ENCODE results near the gene SIRT2. TPM values are rescaled to one million over a fixed set of nuclear protein-coding genes. Genes with fewer than 3 reads are reported as not detected.

Gene SIRT2
- total and polyA plus RNA-seq, 2 experiments from 2014 or later, result 41.3 to 64.4 TPM

GRCh38 chr19:38880076-38880881 lies 19.1 kb downstream of the SIRT2 start:
- in situ Hi-C loops (cut with MboI), result no loop called here
- H3K4me3 ChIP-seq, result no peak overlapping the region
- H3K9ac ChIP-seq, result no peak overlapping the region
- no peaks in the 10 kb centered on the region for H3K27me3 ChIP-seq (replicated peaks; ENCODE audit: insufficient read depth)
- no peak overlapping the region for H3K4me2 ChIP-seq (ENCODE audit: unreplicated experiment)
- H3K27ac ChIP-seq, result no peak overlapping the region
- H2AFZ ChIP-seq, result no peak overlapping the region
- 89 to 93% methylated on average over 17 to 19 of the region's 19 CpGs for WGBS, 2 experiments (ENCODE audit: low coverage in 1 of 2, low lambda C conversion rate in 2 of 2, missing lambda C conversion rate in 2 of 2)
- no peak for TF ChIP-seq EZH2 (IDR thresholded peaks at IDR 0.05; ENCODE audit: insufficient read depth, poor library complexity, severe bottlenecking)
- no peak for DNase-seq
- H4K20me1 ChIP-seq (ENCODE audit: insufficient read depth), result no peaks in the 10 kb centered on the region
- H3K79me2 ChIP-seq (ENCODE audit: insufficient read depth), result no peaks in the 10 kb centered on the region
- H3K9me2 ChIP-seq (ENCODE audit: insufficient read depth), result no peaks in the 10 kb centered on the region
- H3F3A ChIP-seq (ENCODE audit: insufficient read depth), result no peaks in the 10 kb centered on the region
- H3K4me1 ChIP-seq (ENCODE audit: insufficient read depth), result no peaks in the 10 kb centered on the region
- no peaks in the 10 kb centered on the region for H3K9me3 ChIP-seq (ENCODE audit: low read depth)
- H3K36me3 ChIP-seq (ENCODE audit: low read depth), result no peaks in the 10 kb centered on the region

- Histone ChIP-seq H4K20me1 (ENCODE audit: insufficient read depth) (no peaks in the 10 kb centered on the region), H3K79me2 (ENCODE audit: insufficient read depth) (no peaks in the 10 kb centered on the region), H3K27me3 (replicated peaks; ENCODE audit: insufficient read depth) (no peaks in the 10 kb centered on the region), H3K4me3 (no peak overlapping the region), H3K36me3 (ENCODE audit: low read depth) (no peaks in the 10 kb centered on the region), H3F3A (ENCODE audit: insufficient read depth) (no peaks in the 10 kb centered on the region), H3K4me1 (ENCODE audit: insufficient read depth) (no peaks in the 10 kb centered on the region), H2AFZ (no peak overlapping the region), H3K4me2 (ENCODE audit: unreplicated experiment) (no peak overlapping the region), H3K9me3 (ENCODE audit: low read depth) (no peaks in the 10 kb centered on the region), H3K27ac (no peak overlapping the region), H3K9me2 (ENCODE audit: insufficient read depth) (no peaks in the 10 kb centered on the region), H3K9ac (no peak overlapping the region)
- WGBS, 2 experiments (ENCODE audit: low coverage in 1 of 2, low lambda C conversion rate in 2 of 2, missing lambda C conversion rate in 2 of 2), result 85 to 88% methylated on average over 9 to 11 of the region's 11 CpGs
- TF ChIP-seq EZH2phosphoT487 (IDR thresholded peaks at IDR 0.05; ENCODE audit: insufficient read depth, low read depth), result no peak
- no peak for TF ChIP-seq EZH2 (IDR thresholded peaks at IDR 0.05; ENCODE audit: insufficient read depth, poor library complexity, severe bottlenecking)
- no peak for DNase-seq
- in situ Hi-C loops (cut with MboI), result no loop called here
These were observed 20.0 kb downstream of the SIRT2 start for GRCh38 chr19:38879400-38879751.

- Histone ChIP-seq H3K4me3 (no peak overlapping the region), H3K27me3 (replicated peaks; ENCODE audit: insufficient read depth) (no peaks in the 10 kb centered on the region), H3K9ac (no peak overlapping the region), H3K9me3 (ENCODE audit: low read depth) (no peaks in the 10 kb centered on the region), H4K20me1 (ENCODE audit: insufficient read depth) (no peaks in the 10 kb centered on the region), H3K4me2 (ENCODE audit: unreplicated experiment) (no peak overlapping the region), H2AFZ (no peak overlapping the region), H3F3A (ENCODE audit: insufficient read depth) (no peaks in the 10 kb centered on the region), H3K4me1 (ENCODE audit: insufficient read depth) (no peaks in the 10 kb centered on the region), H3K36me3 (ENCODE audit: low read depth) (no peaks in the 10 kb centered on the region), H3K9me2 (ENCODE audit: insufficient read depth) (no peaks in the 10 kb centered on the region), H3K27ac (no peak overlapping the region), H3K79me2 (ENCODE audit: insufficient read depth) (no peaks in the 10 kb centered on the region)
- in situ Hi-C loops (cut with MboI), result no loop called here
- no peak for DNase-seq
- 83% methylated on average over 16 of the region's 16 CpGs for WGBS, 2 experiments (ENCODE audit: low coverage in 1 of 2, low lambda C conversion rate in 2 of 2, missing lambda C conversion rate in 2 of 2)
- TF ChIP-seq EZH2phosphoT487 (IDR thresholded peaks at IDR 0.05; ENCODE audit: insufficient read depth, low read depth) (no peak), EZH2 (IDR thresholded peaks at IDR 0.05; ENCODE audit: insufficient read depth, poor library complexity, severe bottlenecking) (no peak)
These were observed 20.6 kb downstream of the SIRT2 start for GRCh38 chr19:38878575-38879399.

- no peak within 1 kb of the TSS for H3K9ac ChIP-seq
- H2AFZ ChIP-seq, result no peak within 1 kb of the TSS
- H3K4me1 ChIP-seq (ENCODE audit: insufficient read depth), result no peaks in the 10 kb centered on the region
- in situ Hi-C loops (cut with MboI), result no loop called here
- no peaks in the 10 kb centered on the region for H3K9me2 ChIP-seq (ENCODE audit: insufficient read depth)
- TF ChIP-seq EZH2 (IDR thresholded peaks at IDR 0.05; ENCODE audit: insufficient read depth, poor library complexity, severe bottlenecking) (no peak), EZH2phosphoT487 (IDR thresholded peaks at IDR 0.05; ENCODE audit: insufficient read depth, low read depth) (no peak)
- H3K79me2 ChIP-seq (ENCODE audit: insufficient read depth), result no peaks in the 10 kb centered on the region
- no peak within 1 kb of the TSS for H3K4me2 ChIP-seq (ENCODE audit: unreplicated experiment)
- no peaks in the 10 kb centered on the region for H3K9me3 ChIP-seq (ENCODE audit: low read depth)
- no peaks in the 10 kb centered on the region for H3K36me3 ChIP-seq (ENCODE audit: low read depth)
- WGBS, 2 experiments (ENCODE audit: low coverage in 1 of 2, low lambda C conversion rate in 2 of 2, missing lambda C conversion rate in 2 of 2), result 38 to 63% methylated on average over 6 to 11 of the region's 11 CpGs
- H3K4me3 ChIP-seq, result no peak within 1 kb of the TSS
- H3K27ac ChIP-seq, result no peak within 1 kb of the TSS
- H4K20me1 ChIP-seq (ENCODE audit: insufficient read depth), result no peaks in the 10 kb centered on the region
- DNase-seq, result no peak
- H3K27me3 ChIP-seq (replicated peaks; ENCODE audit: insufficient read depth), result no peaks in the 10 kb centered on the region
- H3F3A ChIP-seq (ENCODE audit: insufficient read depth), result no peaks in the 10 kb centered on the region
These were observed 21.4 kb downstream of the SIRT2 start, which contains the start of gene RINL for GRCh38 chr19:38877781-38878574. Gene RINL, minus strand, starts transcription at chr19:38878275. Its CDS starts 1,533 bp downstream, at chr19:38876742.

Measured in GM23248 (cell line).